Activated CD4-positive, alpha-beta T cell treated with anti-CD3 and anti-CD28 coated beads for 4 hours (primary cell): ENCODE data around the gene DPH7.
"Not testable (repeated sequence)": the region's sequence is repeated elsewhere in the genome, so short reads cannot be mapped to it uniquely, and the experiment has no call there.

Experiments used
- DNase-seq, 2 donors: peaks; one replicate each; pipeline ENCODE4 v3.0.0-alpha.2; 2020

Gene DPH7

DNA sequence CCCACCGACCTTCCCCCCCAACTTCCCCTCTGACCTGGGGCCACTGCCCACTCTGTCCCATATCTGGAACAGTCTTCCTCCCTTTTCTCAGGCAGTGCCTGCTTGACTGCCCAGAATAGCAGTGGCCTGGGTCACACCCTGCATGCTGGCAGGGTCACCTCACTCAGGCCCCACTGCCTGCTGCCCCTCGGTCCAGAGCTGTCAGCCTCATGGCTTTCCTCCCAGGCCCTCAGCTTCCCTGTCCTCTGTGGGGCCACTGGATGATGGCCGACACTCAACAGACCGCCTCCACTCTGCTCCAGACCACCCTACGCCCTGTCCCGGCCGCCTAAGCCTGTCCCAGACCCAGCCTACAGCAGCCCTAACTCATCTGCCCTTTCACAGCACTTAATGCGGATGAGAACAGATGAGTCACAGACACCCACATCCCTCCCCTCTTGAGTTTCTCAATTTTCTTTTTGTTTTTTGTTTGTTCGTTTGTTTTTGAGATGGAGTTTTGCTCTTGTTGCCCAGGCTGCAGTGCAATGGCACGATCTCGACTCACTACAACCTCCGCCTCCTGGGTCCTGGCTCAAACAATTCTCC lies 34.5 kb downstream of the DPH7 start:
- no peak for DNase-seq

GRCh38 chr9:137543237-137543963 lies 35.3 kb downstream of the DPH7 start:
- no peak for DNase-seq

DNA sequence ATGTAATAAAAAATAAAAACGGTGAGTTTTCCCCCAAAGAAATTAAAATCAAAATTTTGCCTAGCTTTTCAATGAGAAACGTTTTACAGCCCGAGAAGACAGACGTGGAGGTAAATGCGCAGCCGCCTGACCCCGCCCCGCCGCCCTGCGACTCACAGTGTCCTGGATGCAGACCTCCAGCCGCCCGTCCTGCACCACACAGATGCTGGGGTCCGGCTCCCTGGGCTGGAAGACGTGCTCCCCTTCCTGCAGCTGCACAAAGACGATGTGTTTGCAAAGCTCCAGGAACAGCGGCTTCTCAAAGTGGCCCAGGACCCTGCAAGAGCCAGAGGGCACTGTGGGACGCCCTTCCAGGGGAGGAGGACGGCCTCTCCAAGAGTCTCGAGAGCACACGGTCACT lies 36.2 kb downstream of the DPH7 start:
- no peak for DNase-seq

DNA sequence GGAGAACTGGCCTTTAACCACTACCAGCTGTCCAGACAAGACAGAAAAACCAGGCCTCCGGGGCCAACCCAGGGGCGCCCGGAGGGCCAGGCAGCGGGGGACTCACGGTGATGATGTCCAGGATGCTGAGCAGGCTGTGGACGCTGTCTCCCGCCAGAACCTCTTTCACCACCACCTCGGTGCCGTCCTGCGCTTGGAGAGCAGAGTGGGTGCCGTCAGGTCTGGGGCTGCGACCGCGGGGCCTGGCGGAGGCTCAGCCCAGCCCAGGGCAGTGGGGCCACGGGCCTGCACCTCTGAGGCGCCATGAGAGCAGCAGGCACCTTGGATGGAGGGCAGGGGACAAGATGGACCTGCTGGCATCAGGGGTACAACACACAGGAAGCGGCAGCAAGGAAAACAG lies 38.2 kb downstream of the DPH7 start:
- no peak for DNase-seq

DNA sequence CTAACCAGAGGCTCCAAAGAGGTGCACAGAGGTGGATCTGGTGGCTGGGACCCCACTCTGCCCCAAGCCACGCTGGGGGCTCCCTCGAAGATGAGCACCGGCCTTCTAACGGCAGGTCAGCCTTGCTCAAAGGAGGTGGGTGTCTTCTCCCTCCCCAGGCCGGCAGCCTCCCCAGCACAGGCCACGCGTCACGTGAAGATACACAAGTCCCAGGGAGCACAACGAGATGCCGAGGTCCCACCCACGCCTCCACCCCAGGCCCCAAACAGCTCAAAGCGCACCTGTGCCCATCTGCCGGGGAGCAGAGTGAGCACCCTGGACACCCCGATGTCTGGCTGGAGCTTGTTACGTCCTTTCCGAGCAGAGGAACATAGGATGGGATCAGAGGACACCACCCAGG lies 40.7 kb downstream of the DPH7 start:
- no peak for DNase-seq

DNA sequence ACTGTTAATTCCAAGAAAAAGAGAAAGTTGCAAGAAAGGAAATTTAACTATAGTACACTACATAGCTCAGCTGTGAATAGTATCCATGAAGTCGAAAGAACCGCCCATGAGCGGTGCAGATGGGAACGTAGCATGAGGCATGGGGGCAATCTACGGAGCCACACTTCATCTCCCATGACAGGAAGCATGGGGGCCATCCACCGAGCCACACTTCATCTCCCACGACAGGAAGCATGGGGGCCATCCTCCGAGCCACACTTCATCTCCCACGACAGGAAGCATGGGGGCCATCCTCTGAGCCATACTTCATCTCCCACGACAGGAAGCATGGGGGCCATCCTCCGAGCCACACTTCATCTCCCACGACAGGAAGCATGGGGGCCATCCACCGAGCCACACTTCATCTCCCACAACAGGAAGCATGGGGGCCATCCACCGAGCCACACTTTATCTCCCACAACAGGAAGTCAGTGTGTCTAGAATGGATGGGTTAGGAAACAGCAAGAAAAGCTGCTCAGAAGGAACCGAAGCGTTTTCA lies 42.1 kb downstream of the DPH7 start:
- not testable (repeated sequence) for DNase-seq

- no peak for DNase-seq
These were observed 43.7 kb downstream of the DPH7 start for GRCh38 chr9:137535120-137535428.

DNA sequence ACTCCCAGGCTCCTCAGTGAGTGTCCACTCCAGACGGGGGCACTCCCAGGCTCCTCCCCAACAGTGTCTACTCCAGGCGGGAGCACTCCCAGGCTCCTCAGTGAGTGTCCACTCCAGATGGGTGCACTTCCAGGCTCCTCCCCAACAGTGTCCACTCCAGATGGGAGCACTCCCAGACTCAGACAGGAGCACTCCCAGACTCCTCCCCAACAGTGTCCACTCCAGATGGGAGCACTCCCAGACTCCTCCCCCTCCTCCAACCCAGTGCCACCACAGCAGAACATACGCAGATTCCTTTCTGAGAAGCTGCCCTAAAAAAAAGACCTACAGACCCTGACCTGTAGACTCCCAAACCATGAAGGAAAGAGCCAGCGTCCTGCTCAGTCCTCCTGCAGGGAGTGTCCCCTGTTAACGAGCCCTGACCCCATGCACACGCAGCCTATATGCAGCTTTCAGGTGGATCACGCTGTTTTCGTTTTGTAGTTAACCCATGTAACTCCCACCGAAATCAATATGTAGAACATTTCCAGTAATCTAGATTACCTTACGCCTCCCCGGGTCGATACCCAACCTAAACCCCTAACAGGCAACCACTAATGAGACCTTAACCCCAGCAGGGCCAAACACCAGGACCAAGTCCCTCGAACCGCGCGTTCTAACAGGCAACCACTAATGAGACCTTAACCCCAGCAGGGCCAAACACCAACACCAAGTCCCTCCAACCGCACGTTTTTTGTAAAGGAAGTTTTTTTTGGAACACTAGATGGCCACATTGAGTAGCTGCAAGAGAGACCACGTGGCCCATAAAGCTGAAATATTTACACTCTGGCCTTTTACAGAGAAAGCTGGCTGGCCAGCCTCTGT lies 44.2 kb downstream of the DPH7 start:
- DNase-seq, result no peak

GRCh38 chr9:137532891-137533468 lies 45.7 kb downstream of the DPH7 start:
- not testable (repeated sequence) for DNase-seq

- DNase-seq, result no peak
These were observed 47.5 kb downstream of the DPH7 start for GRCh38 chr9:137531099-137531765.

GRCh38 chr9:137530331-137530730 lies 48.4 kb downstream of the DPH7 start:
- DNase-seq, result no peak

GRCh38 chr9:137524981-137525317 lies 53.8 kb downstream of the DPH7 start:
- no peak for DNase-seq

DNA sequence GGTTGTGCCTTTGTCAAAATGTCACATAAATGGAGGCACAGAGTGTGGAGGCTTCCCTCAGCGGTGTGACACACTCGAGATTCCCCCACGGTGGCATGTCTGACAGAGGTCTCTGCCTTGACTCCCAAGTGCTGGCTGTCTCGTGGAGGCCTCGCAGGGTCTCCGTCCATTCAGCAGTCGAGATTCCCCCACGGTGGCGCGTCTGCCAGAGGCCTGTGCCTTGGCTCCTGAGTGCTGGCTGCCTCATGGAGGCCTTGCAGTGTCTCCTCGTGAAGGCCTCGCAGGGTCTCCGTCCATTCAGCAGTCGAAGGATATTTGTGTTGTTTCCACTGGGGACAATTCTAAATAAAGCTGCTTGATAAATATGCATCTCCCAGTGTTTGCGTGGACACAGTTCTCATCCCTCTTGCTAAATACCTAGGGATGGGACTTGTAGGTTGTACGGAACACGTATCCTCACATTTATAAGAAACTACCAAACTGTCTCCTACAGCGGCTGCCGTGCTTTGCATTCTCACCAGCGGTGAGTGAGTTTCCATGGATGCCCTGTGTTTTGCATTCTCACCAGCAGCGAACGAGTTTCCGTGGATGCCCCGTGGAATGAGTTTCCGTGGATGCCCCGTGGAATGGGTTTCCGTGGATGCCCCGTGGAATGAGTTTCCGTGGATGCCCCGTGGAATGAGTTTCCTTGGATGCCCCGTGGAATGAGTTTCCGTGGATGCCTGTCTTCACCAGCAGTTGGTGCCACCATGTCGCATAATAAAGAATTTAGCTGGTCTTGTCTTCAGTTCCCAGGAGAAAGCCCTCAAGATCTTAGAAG lies 54.4 kb downstream of the DPH7 start:
- no peak for DNase-seq

GRCh38 chr9:137522746-137523455 lies 55.8 kb downstream of the DPH7 start:
- DNase-seq, result no peak

- DNase-seq, result no peak
These were observed 57.2 kb downstream of the DPH7 start for GRCh38 chr9:137521405-137521985.

GRCh38 chr9:137520614-137521404 lies 57.9 kb downstream of the DPH7 start:
- no peak for DNase-seq

- DNase-seq, result no peak
These were observed 59.2 kb downstream of the DPH7 start for GRCh38 chr9:137519553-137519952.

GRCh38 chr9:137518661-137519459 lies 59.9 kb downstream of the DPH7 start:
- not testable (repeated sequence) for DNase-seq
